GM21515 (cell line): ENCODE measurements around the gene FOXB1.

ENCODE experiments used
- ATAC-seq: cut with Tn5 transposase; IDR thresholded peaks from one replicate; pipeline ENCODE4 v1.9.1; 2021; ENCODE audit not compliant: unreplicated experiment

The FOXB1 gene

GRCh38 chr15:60004009-60004845 lies at the start of gene FOXB1:
FOXB1 (plus strand) TSS chr15:60004311; CDS start chr15:60004964, 653 bp downstream.
- ATAC-seq: no peak

DNA sequence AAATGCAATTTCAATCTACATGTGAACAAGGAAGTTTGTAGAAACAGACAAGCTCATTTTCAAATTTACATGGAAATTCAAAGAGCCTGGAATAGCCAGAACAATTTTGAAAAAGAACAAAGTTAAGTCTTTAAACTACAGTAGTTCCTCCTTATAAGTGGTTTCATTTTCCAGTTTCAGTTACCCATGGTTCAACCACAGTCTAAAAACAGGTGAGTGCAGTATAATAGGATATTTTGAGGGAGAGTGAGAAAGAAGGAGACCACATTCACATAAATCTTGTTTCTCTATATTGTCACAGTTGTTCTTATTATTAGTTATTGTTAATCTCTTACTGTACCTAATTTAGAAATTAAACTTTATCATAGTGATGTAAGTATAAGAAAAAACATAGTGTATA lies 45.8 kb upstream of the FOXB1 start:
- no peak for ATAC-seq

DNA sequence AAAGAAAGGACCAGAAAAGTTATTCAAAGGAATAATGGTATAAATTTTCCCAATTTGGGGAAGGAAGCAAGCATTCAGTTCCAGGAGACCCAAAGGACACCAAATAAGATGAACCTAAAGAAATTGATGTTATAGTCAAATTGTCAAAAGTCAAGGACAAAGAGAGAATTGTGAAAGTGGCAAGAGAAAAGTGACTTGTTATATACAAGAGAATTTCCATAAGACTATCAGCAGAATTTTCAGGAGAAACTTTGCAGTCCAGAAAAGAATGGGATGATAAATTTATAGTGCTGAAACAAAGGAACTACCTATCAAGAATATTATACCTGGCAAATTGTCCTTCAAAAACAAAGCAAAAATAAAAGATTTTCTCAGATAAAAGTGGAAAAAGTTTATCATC lies 43.8 kb upstream of the FOXB1 start:
- no peak for ATAC-seq

DNA sequence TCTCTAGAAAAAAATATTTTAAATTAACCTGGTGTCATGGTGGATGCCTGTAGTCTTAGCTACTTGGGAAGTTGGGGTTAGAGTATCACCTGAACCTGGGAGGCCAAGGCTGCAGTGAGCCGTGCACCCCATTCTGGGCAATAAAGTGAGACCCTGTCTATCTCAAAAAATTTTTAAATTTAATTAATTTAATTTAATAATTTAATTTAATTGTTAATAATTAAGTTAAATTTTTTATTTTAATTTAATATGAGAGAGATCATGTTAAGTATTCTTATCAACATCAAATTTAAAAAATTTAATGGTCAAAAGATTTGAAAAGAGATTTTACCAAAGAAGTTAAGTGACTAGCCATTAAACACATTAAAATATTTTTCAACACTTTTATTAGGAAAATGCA lies 40.8 kb upstream of the FOXB1 start:
- ATAC-seq: no peak

- ATAC-seq: no peak
Observed at GRCh38 chr15:59963925-59964324, 40.2 kb upstream of the FOXB1 start.

- ATAC-seq: no peak
Observed at GRCh38 chr15:59965741-59966140, 38.4 kb upstream of the FOXB1 start.

GRCh38 chr15:59966262-59966661 lies 37.8 kb upstream of the FOXB1 start:
- ATAC-seq: no peak

DNA sequence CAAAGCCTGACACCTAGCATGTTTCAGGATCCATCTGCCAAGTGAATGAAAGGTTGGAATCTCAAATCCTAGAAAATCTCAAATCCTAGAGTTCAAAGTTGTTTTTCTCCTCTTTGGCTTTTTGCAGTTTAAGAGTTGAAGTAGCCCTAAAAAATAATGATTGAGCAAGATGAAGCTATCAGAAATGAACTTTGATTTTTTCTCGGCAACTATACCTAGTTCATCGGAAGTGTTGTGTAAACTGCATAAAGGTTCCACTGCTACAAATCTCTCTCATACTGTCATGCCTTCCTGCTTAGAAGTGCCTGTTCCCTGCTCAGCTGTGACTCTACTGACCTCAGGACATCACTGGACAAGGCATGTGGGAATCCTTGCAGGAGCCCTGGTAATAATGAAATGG lies 35.8 kb upstream of the FOXB1 start:
- no peak for ATAC-seq

DNA sequence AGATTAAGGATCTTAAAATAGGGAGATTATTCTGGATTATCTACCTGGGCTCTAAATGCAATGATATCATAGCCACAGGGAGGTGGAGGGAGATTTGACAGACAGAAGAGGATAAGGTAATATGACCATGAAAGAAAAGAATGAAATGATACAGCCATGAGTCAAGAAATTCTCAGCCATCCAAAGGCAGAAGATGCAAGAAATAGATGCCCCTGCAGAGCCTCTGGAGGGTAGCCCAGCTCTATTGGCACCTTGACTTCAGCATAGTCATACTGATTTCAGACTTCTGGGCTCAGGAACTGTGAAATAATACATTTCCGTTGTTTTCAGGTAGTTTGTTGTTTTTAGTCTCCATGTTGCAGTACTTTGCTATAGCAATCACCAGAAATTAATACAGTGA lies 31.9 kb upstream of the FOXB1 start:
- no peak for ATAC-seq

DNA sequence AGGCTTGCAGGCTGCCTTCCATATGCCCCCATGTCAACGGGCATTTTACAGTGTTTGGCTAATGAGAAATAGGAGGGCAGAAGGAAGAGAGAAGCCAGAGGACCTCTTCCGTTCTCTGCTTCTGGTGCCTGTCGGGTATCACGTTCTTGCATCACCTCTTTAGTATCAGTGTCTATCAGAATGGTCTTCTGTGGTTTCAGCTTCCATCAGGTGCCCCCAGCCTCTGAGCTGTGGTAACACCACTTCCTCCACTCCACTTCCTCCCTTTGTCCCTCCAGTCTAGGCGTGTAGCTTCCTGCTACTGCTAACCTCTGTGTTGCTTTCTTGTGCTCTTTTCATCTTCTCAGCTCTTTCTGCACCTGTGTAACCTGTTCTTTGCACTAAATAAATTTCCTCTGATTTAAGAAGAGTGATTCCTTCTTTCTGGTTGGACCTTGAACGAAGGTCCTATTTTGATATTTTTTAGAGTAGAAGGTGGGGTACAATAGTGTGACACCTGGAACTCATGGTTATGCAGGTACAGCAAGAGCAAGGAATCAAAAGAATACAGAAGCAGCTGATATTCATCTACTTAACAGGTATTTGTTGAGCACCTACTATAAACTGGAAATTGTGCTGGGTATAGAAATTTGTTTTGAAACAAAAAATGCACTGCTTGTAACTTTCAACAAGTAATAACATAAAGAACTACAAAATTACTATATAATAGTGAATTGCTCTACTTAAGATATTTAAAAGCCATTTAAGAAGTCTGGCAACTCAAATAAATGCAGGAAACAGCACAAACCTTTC lies 27.4 kb upstream of the FOXB1 start:
- ATAC-seq: no peak

- no peak for ATAC-seq
Observed at GRCh38 chr15:59991834-59992233, 12.3 kb upstream of the FOXB1 start.

DNA sequence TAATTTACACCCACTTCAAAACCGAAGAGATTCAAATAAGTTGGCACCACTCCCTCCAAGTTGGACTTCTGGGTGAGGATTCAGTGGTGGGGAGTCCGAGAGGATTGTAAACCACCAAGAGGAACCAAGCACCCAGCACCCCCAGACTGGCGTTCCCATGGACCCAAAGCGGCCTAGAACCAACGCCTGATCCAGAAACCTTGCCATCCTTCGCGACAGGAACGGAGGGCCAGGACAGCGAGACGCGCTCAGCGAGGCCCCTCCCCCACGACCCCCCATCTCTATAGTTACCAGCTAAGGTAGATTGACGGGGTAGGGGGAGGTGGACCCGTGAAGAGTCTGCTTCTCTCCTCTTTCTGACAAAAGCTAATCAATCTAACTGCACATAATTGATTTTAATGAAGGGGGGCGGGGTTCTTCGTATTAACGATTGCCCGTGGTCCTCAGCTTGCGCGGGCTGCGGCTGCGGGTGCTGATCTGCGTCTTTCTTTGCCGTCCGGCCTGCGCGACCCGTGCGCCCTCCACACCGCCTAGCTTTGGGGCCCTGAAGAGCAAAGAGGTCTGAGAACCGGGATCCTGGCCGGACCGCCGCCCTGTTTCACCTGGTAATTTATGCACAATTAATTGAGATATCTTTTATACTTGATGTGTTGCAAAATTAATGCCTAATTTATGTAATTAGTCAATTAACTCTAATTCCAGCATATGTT lies 10.9 kb upstream of the FOXB1 start:
- no peak for ATAC-seq

DNA sequence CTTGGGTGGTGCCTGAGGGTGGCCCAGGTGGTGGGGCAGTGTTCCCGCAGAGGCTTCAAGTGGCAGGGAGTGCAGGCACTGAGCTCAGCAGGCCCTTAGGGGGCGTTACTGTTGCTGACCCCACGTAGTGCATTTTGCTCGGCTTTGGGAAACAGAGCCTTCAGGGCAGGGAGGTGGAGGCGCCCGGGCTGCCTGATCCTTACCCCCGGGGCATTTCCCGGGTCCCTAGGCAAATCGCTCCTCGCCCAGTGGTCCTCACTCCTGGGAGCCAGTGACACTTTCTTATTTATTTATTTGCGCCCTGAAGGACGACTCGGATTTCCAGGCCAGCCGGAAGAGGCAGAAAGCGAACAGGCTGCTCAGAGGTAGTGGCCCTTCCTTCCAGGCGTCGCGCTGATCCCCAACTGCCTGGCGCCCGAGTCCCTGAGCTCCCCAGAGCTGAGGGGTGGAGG lies 10.1 kb upstream of the FOXB1 start:
- no peak for ATAC-seq

GRCh38 chr15:59994526-59994887 lies 9.6 kb upstream of the FOXB1 start:
- ATAC-seq: no peak

DNA sequence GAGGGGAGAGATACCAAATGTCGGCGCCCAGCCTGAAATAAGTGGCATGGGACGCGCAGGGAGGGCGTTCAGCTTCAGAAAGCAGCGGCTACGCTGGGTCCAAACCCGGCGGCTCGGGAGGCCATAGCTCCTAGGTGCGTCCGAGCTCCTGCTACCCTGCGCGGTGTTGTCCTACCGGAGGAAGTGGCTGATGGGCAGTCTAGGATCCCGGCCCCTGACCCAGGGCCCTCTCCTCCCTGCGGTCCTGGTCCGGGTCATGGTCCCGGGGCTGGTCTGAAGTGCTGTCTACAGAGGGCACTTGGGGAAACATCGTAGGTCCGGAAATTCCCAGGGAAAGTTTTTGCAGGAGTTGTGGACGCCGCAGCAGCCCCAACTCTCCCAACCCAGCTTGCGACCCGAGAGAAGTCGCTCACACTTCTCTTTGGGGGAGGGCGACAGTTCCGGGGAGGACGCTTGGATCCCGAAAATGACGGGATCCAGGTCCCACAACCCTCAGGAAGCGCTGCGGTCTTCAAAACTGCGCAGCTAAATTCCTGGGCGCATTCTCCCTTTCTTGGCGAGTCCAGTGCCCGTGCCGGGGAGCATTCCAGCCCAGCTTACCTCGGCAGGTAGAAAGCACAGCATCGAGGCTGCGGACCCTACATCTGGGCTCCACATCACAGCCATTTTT lies 9.1 kb upstream of the FOXB1 start:
- ATAC-seq: no peak

DNA sequence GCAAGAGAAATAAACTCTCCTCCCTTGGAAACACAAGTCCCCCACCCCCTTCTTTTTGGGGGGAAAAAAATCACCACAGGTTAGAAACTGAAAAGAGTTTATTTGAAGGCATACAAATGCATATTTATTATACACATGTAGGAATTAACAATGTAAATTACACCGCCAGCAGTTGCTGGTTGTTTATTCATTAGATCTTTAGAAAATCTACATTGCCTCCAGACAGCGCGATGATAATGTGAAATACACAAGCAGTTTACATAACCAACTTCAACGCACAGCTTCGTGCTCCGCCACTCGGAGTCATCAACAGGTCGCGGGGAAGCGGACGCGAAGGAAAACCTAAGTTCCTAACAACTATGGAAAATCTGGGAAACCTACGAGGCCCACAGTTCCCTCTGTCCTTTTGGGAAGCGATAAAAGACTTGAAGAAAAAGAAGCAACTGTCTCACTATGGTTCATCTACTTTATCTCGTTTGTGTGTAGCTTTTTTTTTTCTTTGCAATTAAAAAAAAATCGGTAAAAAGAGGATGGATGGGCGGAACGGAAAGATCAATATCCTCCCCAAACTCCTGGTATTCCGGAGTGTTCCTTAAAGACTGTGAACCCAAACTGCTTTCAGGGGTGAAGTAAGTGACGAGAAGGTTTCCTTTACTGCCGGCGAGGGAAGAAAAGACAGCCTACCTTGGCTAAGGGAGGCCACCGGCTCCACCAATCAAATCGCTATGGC lies 8.4 kb upstream of the FOXB1 start:
- no peak for ATAC-seq

DNA sequence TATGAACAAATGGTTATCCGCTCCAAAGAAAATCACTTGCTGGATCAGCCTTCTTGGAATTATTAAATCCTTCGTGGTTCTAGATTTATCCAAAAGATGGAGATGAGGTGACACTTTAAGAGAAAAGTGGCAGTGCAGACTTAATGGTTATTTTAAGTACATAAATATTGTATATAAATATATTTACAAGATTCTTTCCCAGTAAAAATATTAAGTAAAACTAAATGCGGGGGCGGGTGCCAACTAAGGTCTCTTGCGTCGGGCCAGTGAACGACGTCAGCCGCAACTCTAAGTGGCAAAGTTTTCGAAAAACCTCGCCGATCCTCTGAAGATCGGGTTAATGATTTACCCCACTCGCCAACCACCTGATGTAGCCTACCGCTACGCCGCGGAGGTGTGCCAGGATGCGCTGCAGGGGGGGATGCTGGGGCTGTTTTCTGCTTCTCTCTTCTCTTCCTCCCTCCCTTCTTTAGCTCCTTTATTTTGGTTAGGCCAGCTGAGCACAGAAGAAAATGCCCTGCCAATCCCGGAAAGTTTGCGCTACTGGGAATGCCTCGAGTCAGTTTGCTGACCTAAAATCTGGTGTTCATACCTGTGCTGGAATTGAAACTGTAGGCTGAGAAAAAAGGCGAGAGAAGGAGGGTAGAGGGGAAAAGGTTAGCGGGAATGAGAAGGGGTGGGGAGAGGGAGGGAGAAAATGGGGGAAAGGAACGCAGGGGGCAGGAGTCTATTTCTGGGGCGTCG lies 7.6 kb upstream of the FOXB1 start:
- ATAC-seq: no peak

- peak; percentile 88 for ATAC-seq
Observed at GRCh38 chr15:59997070-59997701, 6.9 kb upstream of the FOXB1 start.

- ATAC-seq: no peak
Observed at GRCh38 chr15:59998305-59998949, 5.7 kb upstream of the FOXB1 start.
